Ishikawa (cell line): ENCODE data around the gene FLT3LG.

ENCODE experiments used
- CEBPB ChIP-seq: IDR thresholded peaks from 2 replicates; pipeline ENCODE4 v1.6.1; 2012
- CREB1 ChIP-seq: IDR thresholded peaks from 2 replicates; pipeline ENCODE4 v1.6.1; 2012; ENCODE audit warnings: low read depth
- EGR1 ChIP-seq: IDR thresholded peaks from 2 replicates; pipeline ENCODE4 v1.6.1; 2012
- EP300 ChIP-seq: IDR thresholded peaks from 2 replicates; pipeline ENCODE4 v1.6.1; 2012; ENCODE audit warnings: borderline replicate concordance
- FOXM1 ChIP-seq: IDR thresholded peaks from 2 replicates; pipeline ENCODE4 v1.6.1; 2012; ENCODE audit warnings: low read depth, borderline replicate concordance
- MAX ChIP-seq: IDR thresholded peaks from 2 replicates; pipeline ENCODE4 v1.6.1; 2012
- NFIC ChIP-seq: IDR thresholded peaks from 2 replicates; pipeline ENCODE4 v1.6.1; 2012
- RAD21 ChIP-seq: IDR thresholded peaks from 2 replicates; pipeline ENCODE4 v1.6.1; 2012; ENCODE audit warnings: low read depth
- REST ChIP-seq: IDR thresholded peaks from 2 replicates; pipeline ENCODE4 v1.6.1; 2012; ENCODE audit warnings: low read depth, mild to moderate bottlenecking
- TAF1 ChIP-seq: IDR thresholded peaks from 2 replicates; pipeline ENCODE4 v1.6.1; 2012; ENCODE audit warnings: low read depth, mild to moderate bottlenecking
- TCF12 ChIP-seq: IDR thresholded peaks from 2 replicates; pipeline ENCODE4 v1.6.1; 2012; ENCODE audit warnings: low read depth
- TEAD4 ChIP-seq: IDR thresholded peaks from 2 replicates; pipeline ENCODE4 v1.6.1; 2012
- YY1 ChIP-seq: IDR thresholded peaks from 2 replicates; pipeline ENCODE4 v1.6.1; 2012; ENCODE audit warnings: low read depth
- ZBTB7A ChIP-seq: IDR thresholded peaks from 2 replicates; pipeline ENCODE4 v1.6.1; 2012; ENCODE audit warnings: low read depth
- TF ChIP-seq, protein P1 (sequence below): IDR thresholded peaks from 2 replicates; pipeline ENCODE4 v1.6.1; 2012

The FLT3LG gene

GRCh38 chr19:49524812-49525455 lies 50.9 kb downstream of the FLT3LG start:
- TF ChIP-seq, protein P1, sequence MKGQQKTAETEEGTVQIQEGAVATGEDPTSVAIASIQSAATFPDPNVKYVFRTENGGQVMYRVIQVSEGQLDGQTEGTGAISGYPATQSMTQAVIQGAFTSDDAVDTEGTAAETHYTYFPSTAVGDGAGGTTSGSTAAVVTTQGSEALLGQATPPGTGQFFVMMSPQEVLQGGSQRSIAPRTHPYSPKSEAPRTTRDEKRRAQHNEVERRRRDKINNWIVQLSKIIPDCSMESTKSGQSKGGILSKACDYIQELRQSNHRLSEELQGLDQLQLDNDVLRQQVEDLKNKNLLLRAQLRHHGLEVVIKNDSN, result no peak
- TF ChIP-seq MAX, result no peak
- TF ChIP-seq YY1, result no peak
- no peak for TF ChIP-seq EGR1
- no peak for TF ChIP-seq EP300
- no peak for TF ChIP-seq ZBTB7A
- TF ChIP-seq TAF1, result no peak
- no peak for TF ChIP-seq TEAD4

GRCh38 chr19:49528211-49528771 lies 54.3 kb downstream of the FLT3LG start:
- no peak for TF ChIP-seq YY1
- no peak for TF ChIP-seq RAD21
- TF ChIP-seq MAX, result no peak
- TF ChIP-seq, protein P1, result no peak
- no peak for TF ChIP-seq FOXM1
- TF ChIP-seq TCF12, result no peak
- no peak for TF ChIP-seq TAF1
- TF ChIP-seq NFIC, result no peak
- no peak for TF ChIP-seq REST
- TF ChIP-seq CEBPB, result no peak
- TF ChIP-seq EGR1, result no peak
- no peak for TF ChIP-seq TEAD4
- no peak for TF ChIP-seq EP300

GRCh38 chr19:49530708-49531107 lies 56.7 kb downstream of the FLT3LG start:
- TF ChIP-seq FOXM1 (no peak), TEAD4 (no peak), YY1 (no peak), RAD21 (no peak), TCF12 (no peak), NFIC (no peak), ZBTB7A (no peak), EP300 (no peak), REST (no peak), TAF1 (no peak), CEBPB (no peak), MAX (no peak), CREB1 (no peak), EGR1 (no peak)
- TF ChIP-seq, protein P1, result no peak

DNA sequence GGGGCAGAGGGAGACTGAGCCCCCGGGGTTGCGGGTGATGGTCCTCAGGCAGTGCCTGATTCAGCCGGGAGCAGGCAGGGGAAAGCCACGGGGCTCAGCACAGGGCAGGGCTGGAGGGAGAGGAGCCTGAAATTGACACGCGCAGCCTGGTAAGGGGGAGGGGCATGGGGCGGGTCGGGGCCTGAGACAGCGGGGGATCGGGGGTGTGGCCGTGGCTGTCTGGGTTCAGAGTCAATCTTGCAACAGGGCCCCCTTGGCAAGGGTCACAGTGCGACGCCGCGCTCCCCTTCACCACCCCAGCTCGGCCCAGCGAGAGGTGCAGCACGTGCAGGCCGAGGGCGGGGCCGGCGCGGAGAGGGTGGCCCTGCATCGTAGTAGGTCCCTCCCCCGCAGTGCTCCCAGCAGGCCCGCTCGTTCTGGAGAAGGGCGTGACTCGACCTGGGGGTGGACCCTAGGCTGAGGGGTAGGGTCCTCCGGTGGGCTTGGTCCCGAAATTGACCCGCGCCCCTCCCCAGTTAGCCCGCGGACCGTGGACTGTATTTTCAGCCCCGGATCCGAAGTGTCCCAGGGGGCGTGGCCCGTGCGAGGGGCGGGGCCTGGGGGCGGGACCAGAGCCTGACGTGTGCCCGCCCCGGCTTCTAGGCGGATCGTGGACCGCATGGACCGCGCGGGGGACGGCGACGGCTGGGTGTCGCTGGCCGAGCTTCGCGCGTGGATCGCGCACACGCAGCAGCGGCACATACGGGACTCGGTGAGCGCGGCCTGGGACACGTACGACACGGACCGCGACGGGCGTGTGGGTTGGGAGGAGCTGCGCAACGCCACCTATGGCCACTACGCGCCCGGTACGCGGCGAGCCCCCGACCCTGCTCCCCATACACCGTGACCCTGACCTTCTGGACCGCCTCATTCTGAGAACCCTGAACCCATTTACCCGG lies 59.8 kb downstream of the FLT3LG start:
- no peak for TF ChIP-seq RAD21
- peak; percentile 97 for TF ChIP-seq MAX
- TF ChIP-seq TEAD4, result no peak
- no peak for TF ChIP-seq CEBPB
- 0 out of 2 replicates have a peak, but pooled peaks have one; percentile 12 for TF ChIP-seq YY1
- 0 out of 2 replicates have a peak, but pooled peaks have one; percentile 31 for TF ChIP-seq EP300
- peak; percentile 55; the same call in 1 of the 2 replicates for TF ChIP-seq TCF12
- peak; percentile 91; the same call in 1 of the 2 replicates for TF ChIP-seq ZBTB7A
- TF ChIP-seq REST, result no peak
- TF ChIP-seq NFIC, result no peak
- 0 out of 2 replicates have a peak, but pooled peaks have one; percentile 14 for TF ChIP-seq CREB1
- 0 out of 2 replicates have a peak, but pooled peaks have one; percentile 18 for TF ChIP-seq TAF1
- TF ChIP-seq, protein P1, result peak; percentile 85
- peak; percentile 38; the same call in 1 of the 2 replicates for TF ChIP-seq EGR1
- TF ChIP-seq FOXM1, result no peak
